NCI-H1436 (cell line): Measurements from ENCODE around the gene EXOC2.
A peak's percentile ranks its signal among the peaks of the same experiment; 100 is the strongest.

Experiments used
- DNase-seq: peaks from one replicate; lab custom pipeline; 2025; lab: John Stamatoyannopoulos, UW

EXOC2 gene

DNA sequence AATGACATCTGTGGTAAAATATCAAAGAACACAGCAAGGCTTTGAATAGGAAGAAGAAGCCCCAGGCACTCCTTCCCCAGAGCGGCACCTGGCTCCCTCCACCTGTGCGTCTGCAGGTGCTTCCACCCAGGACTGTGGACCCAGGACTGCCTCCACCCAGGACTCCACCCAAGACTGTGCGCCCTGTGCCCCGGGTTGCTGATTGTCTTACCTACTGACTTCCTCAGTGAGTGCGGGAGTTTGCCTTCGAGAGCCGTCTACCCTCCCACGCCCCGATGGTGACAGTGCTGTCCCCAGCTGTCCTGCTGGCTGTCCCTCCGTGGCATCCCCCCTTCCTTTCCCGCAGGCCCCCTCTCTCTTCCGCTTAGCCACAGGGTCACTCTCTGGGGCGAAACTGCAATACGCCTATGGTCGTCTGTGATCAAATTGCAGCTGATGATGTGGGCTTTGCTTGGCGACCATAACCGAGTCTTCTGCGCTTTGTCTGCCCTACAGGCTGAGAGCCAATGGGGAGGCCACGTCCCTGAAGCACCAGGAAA, 249.2 kb downstream of the EXOC2 start:
- DNase-seq = no peak

DNA sequence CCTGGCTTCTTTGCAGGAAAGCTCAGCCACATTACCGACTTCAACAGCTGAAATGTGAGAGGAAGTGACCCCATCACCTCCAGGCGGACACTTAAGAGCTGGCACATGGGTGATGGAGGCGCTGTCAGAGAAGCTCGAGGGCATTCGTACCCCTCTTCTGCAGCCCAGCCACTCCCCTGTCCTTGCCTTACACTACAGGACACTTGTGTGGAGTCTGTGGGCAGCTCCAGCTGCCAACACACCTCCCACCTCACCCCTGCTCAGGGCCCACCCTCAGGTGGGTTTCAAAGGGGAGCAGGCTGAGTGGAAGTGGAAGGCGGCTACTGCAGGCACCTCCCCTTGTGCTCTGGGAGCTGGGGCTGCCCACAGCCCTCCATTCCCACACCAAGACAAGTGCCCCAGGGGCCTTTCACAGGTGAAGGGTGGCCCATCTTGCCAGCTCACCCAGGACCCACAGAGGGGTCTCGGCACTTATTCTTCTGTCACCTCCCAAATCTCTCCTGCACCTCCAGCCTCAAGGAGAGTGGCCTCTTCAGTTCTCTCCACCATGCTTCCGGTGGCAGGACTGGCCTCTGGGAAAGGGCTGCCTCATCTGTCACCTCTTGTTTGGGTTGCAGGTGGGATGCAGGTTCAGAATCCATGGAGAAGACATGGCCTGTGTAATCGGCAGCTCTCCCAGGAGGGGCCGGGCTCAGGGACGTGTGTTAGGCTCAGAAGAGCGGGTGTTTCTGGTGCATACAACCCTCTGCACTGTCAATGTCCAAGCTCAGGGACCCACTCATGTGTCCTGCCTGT, 251.6 kb downstream of the EXOC2 start:
- DNase-seq = no peak

DNA sequence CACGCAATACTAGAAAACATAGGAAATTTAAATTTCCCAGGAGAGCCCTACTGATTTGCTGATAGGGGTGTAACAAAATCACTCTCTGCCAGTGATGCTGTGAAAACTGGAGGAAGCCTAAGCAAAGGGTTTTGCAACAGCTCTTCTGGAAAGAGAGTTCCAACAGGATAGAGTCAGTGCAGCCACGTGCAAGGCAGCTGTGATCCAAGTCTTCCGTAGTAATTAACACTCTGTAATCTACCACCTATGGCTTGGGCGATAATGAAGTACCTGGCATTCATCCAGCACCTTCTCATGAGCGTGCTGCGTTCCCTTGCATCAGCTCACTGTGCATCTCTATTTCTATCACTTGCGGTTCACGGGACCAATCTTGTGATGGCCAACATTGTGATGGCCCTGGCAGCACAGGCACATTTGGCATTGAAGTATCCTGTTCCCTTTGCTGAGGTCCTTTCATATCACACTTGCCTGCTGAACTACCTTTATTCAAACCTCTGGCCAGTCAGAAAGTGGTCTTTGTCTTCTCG, 253.2 kb downstream of the EXOC2 start:
- peak; percentile 10 for DNase-seq

DNA sequence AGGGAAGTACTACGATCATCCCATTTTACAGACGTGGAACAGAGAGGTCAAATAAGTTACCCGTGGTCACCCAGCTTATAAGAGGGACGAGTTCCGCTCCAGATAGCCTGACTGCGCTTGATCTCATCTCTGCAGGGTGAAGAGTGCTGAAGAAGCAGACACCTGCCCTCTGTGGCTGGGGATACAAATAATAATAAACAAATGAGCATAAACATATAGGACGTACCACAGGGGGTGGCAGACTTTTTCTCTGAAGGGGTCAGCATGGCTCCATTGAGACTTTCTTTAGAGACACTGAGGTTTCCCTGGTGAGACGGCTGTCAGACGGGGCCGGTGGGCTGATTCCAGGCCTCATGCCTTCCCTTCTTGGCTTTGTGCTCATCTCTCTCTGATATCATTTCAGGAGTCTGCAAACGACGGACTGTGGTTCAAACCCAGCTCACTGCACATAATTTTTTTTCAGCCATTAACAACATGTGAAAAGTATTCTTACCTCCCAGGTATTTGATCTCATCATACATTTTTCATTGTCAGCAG, 254.2 kb downstream of the EXOC2 start:
- DNase-seq = no peak

DNA sequence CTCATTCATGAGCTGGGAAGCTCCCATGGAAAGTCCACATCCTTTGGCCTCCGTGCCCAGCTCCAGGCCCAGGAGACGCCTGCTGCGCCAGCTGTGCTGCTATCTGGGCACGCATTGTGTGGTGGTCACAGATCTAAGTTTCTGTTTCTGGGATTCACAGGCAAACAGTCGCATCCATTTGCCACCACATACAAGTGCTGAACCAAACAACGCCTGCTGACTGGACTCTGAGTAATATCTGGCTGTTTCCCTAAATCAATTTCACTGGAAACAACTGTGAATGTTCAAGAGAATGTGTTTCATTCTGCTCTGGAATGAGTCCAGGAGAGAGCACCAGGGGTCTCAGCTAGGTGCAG, 255.9 kb downstream of the EXOC2 start:
- no peak for DNase-seq

DNA sequence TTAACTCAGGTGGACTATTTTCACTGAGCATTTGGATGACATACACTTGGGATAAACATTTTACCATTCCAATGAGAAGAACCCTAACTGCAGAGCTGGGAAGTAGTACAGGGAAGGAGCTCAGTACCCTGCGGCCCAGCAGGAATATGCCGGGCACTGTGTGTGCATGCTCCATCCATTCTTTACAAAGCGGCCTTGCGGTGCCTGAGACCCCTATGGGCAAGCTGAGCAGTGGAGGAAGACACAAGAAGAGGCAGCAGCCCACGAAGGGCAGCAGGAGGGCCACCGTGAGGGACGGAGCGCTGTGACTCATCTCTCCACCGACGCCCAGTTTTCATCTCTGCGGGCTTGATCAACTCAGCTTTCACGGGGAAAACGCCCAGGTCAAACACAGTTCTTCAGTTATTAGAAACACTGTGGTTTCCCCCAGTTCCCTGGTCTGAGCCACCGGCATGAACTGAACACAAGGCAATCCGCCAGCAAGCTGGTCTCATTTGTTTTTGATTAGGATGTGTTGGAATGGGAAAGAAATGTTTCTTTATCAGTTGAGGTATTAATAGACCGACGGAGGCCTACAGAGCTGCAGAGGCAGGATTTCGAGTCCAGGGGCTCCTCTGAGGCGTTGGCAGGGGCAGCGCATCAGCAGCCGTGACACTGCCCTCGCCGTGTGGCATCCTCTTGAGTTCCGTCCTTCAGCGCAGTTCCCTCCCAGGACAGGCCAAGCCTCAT, 256.5 kb downstream of the EXOC2 start:
- no peak for DNase-seq

DNA sequence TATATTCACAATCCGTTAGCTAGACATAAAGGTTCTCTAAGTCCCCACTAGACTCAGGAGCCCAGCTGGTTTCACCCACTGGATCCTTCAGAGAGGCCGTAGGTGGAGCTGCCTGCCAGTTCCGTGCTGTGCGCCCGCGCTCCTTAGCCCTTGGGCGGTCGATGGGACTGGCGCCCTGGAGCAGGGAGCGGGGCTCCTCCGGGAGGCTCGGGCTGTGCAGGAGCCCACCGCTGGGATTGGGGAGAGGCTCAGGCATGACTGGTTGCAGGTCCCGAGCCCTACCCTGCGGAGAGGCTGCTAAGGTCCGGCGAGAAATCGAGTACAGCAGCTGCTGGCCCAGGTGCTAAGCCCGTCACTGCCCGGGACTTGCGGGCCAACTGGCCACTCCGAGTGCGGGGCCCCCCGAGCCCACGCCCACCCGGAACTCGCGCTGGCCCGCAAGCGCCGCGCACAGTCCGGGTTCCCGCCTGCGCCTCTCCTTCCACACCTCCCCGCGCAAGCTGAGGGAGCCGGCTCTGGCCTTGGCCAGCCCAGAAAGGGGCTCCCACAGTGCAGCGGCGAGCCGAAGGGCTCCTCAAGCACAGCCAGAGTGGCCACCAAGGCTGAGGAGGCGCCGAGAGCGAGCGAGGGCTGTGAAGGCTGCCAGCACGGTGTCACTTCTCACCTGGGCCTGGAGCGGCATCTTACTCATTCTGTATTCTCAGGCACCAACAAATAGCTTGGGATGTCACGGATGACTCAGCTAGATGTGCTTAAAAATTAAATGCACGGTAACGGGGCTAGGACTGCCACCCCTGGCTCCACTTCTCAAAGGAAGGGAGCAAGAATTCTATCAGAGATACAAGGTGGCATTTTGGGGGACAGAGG, 257.3 kb downstream of the EXOC2 start:
- DNase-seq = no peak
